Activated T-helper 1 cell treated with anti-CD3 and anti-CD28 coated beads, Interleukin-12 subunit alpha, Interleukin-12 subunit beta, Interleukin-2, Interleukin-4 antibody, amounts not matched to agents 30 ng/mL and 10 ng/mL and 1 ng/mL, durations not matched to agents 14 hours and 24 hours and 36 hours (primary cell): ENCODE data around the gene FAM168A. TPM values are rescaled to one million over a fixed set of nuclear protein-coding genes. Genes with fewer than 3 reads are reported as not detected.

Experiments
- DNase-seq: peaks from one replicate; pipeline ENCODE4 v3.0.0; 2021; ENCODE audit warnings: low spot score
- H3K27ac Mint-ChIP-seq: one replicate; pipeline ENCODE4 v1.8.0; 2021; ENCODE audit warnings: mild to moderate bottlenecking, mixed read lengths
- H3K27me3 Mint-ChIP-seq: one replicate; pipeline ENCODE4 v1.8.0; 2022; ENCODE audit warnings: mild to moderate bottlenecking, moderate library complexity, mixed read lengths; ENCODE audit not compliant: insufficient read depth
- H3K36me3 Mint-ChIP-seq: one replicate; pipeline ENCODE4 v1.8.0; 2021; ENCODE audit warnings: low read depth, mixed read lengths
- H3K4me1 Mint-ChIP-seq: one replicate; pipeline ENCODE4 v1.8.0; 2021; ENCODE audit warnings: low read depth, mixed read lengths
- H3K4me3 Mint-ChIP-seq: one replicate; pipeline ENCODE4 v1.8.0; 2021; ENCODE audit warnings: mild to moderate bottlenecking, moderate library complexity, mixed read lengths
- H3K9me3 Mint-ChIP-seq: one replicate; pipeline ENCODE4 v1.8.0; 2021; ENCODE audit warnings: mixed read lengths
- intact Hi-C: fragments of 100-400 bp; cut with micrococcal nuclease; formaldehyde crosslinking; loops from one replicate; pipeline ENCODE4 v1.15.1; 2024
- total RNA-seq: library from RNA; stranded (reverse); gene quantifications from 2 replicates; pipeline ENCODE4 v1.2.3, GENCODE V29; 2022

The FAM168A gene
- total RNA-seq, 1 donor from 2014 or later, result 19.4 TPM

GRCh38 chr11:73402834-73403185, 195.1 kb downstream of the FAM168A start:
- no peak overlapping the region for H3K27ac Mint-ChIP-seq
- peaks cover 8% of the 10 kb centered on the region for H3K36me3 Mint-ChIP-seq
- intact Hi-C loops, result loop anchor here (1.0 kb wide), 1 partner anchor 258 kb away; no protein-coding TSS in a partner anchor
- H3K4me3 Mint-ChIP-seq, result no peak overlapping the region
- peaks cover 8% of the 10 kb centered on the region for H3K4me1 Mint-ChIP-seq
- DNase-seq, result no peak
- no peaks in the 10 kb centered on the region for H3K27me3 Mint-ChIP-seq
- H3K9me3 Mint-ChIP-seq, result no peaks in the 10 kb centered on the region

- no peak for DNase-seq
- H3K4me1 Mint-ChIP-seq, result peaks cover 8% of the 10 kb centered on the region
- no peak overlapping the region for H3K27ac Mint-ChIP-seq
- no peaks in the 10 kb centered on the region for H3K27me3 Mint-ChIP-seq
- intact Hi-C loops, result loop anchor here (1.0 kb wide), 1 partner anchor 259 kb away; no protein-coding TSS in a partner anchor
- no peaks in the 10 kb centered on the region for H3K9me3 Mint-ChIP-seq
- H3K4me3 Mint-ChIP-seq, result no peak overlapping the region
- H3K36me3 Mint-ChIP-seq, result peaks cover 9% of the 10 kb centered on the region
Observed at GRCh38 chr11:73401924-73402833, 195.7 kb downstream of the FAM168A start.

GRCh38 chr11:73401217-73401923, 196.5 kb downstream of the FAM168A start:
- intact Hi-C loops, result no loop called here
- peaks cover 15% of the 10 kb centered on the region for H3K36me3 Mint-ChIP-seq

GRCh38 chr11:73400293-73400692, 197.6 kb downstream of the FAM168A start:
- Mint-ChIP-seq H3K27ac (no peak overlapping the region), H3K27me3 (no peaks in the 10 kb centered on the region), H3K4me1 (peaks cover 8% of the 10 kb centered on the region), H3K4me3 (no peak overlapping the region), H3K9me3 (no peaks in the 10 kb centered on the region), H3K36me3 (peaks cover 15% of the 10 kb centered on the region)
- no peak for DNase-seq
- intact Hi-C loops, result no loop called here

More at GRCh38 chr11:73401217-73401923, 196.5 kb downstream of the FAM168A start:
- Mint-ChIP-seq H3K9me3 (no peaks in the 10 kb centered on the region), H3K27me3 (no peaks in the 10 kb centered on the region), H3K4me3 (no peak overlapping the region), H3K27ac (no peak overlapping the region), H3K4me1 (peaks cover 8% of the 10 kb centered on the region)
- DNase-seq, result no peak

- Mint-ChIP-seq H3K4me1 (peaks cover 8% of the 10 kb centered on the region), H3K27ac (peak overlapping the region; percentile 13), H3K9me3 (no peaks in the 10 kb centered on the region), H3K4me3 (no peak overlapping the region), H3K27me3 (no peaks in the 10 kb centered on the region), H3K36me3 (peaks cover 14% of the 10 kb centered on the region)
- DNase-seq, result no peak
- intact Hi-C loops, result no loop called here
Observed at GRCh38 chr11:73399636-73400035, 198.3 kb downstream of the FAM168A start.

- Mint-ChIP-seq H3K4me3 (no peak overlapping the region), H3K36me3 (peaks cover 14% of the 10 kb centered on the region), H3K27ac (peak overlapping the region; percentile 13), H3K27me3 (no peaks in the 10 kb centered on the region), H3K4me1 (peaks cover 8% of the 10 kb centered on the region), H3K9me3 (no peaks in the 10 kb centered on the region)
- no peak for DNase-seq
- intact Hi-C loops, result no loop called here
Observed at GRCh38 chr11:73399159-73399590, 198.7 kb downstream of the FAM168A start.

- DNase-seq, result no peak
- H3K36me3 Mint-ChIP-seq, result peaks cover 14% of the 10 kb centered on the region
- H3K27ac Mint-ChIP-seq, result no peak overlapping the region
- no peak overlapping the region for H3K4me3 Mint-ChIP-seq
- H3K9me3 Mint-ChIP-seq, result no peaks in the 10 kb centered on the region
- peaks cover 8% of the 10 kb centered on the region for H3K4me1 Mint-ChIP-seq
- intact Hi-C loops, result no loop called here
- no peaks in the 10 kb centered on the region for H3K27me3 Mint-ChIP-seq
Observed at GRCh38 chr11:73398721-73399120, 199.2 kb downstream of the FAM168A start.

- Mint-ChIP-seq H3K4me1 (peaks cover 8% of the 10 kb centered on the region), H3K4me3 (no peak overlapping the region), H3K36me3 (peaks cover 14% of the 10 kb centered on the region), H3K27me3 (no peaks in the 10 kb centered on the region), H3K27ac (peak overlapping the region; percentile 55), H3K9me3 (no peaks in the 10 kb centered on the region)
- DNase-seq, result no peak
- intact Hi-C loops, result no loop called here
Observed at GRCh38 chr11:73398132-73398526, 199.8 kb downstream of the FAM168A start.

GRCh38 chr11:73397468-73398131, 200.3 kb downstream of the FAM168A start:
- no peak for DNase-seq
- Mint-ChIP-seq H3K9me3 (no peaks in the 10 kb centered on the region), H3K27me3 (no peaks in the 10 kb centered on the region), H3K27ac (peak overlapping the region; percentile 55), H3K4me1 (peaks cover 8% of the 10 kb centered on the region), H3K36me3 (peaks cover 14% of the 10 kb centered on the region), H3K4me3 (no peak overlapping the region)
- intact Hi-C loops, result no loop called here

GRCh38 chr11:73396985-73397384, 200.9 kb downstream of the FAM168A start:
- intact Hi-C loops, result no loop called here
- H3K36me3 Mint-ChIP-seq, result peaks cover 14% of the 10 kb centered on the region
- no peak for DNase-seq
- H3K27me3 Mint-ChIP-seq, result no peaks in the 10 kb centered on the region
- no peaks in the 10 kb centered on the region for H3K9me3 Mint-ChIP-seq
- no peak overlapping the region for H3K4me3 Mint-ChIP-seq
- H3K4me1 Mint-ChIP-seq, result peaks cover 8% of the 10 kb centered on the region
- no peak overlapping the region for H3K27ac Mint-ChIP-seq

GRCh38 chr11:73396251-73396930, 201.5 kb downstream of the FAM168A start:
- no peak overlapping the region for H3K27ac Mint-ChIP-seq
- intact Hi-C loops, result no loop called here
- H3K4me1 Mint-ChIP-seq, result peaks cover 8% of the 10 kb centered on the region
- no peak for DNase-seq
- H3K27me3 Mint-ChIP-seq, result no peaks in the 10 kb centered on the region
- H3K9me3 Mint-ChIP-seq, result no peaks in the 10 kb centered on the region
- peaks cover 14% of the 10 kb centered on the region for H3K36me3 Mint-ChIP-seq
- no peak overlapping the region for H3K4me3 Mint-ChIP-seq
